BJ (cell line): Measurements from ENCODE around the gene LCE1C. TPM values are rescaled to one million over a fixed set of nuclear protein-coding genes. Genes with fewer than 3 reads are reported as not detected.

Experiments used
- CTCF ChIA-PET: fragments of 350-600 bp; formaldehyde crosslinking; extraction: SDS; loops from one replicate; lab custom pipeline; 2021; ENCODE audit warnings: antibody characterized with exemption, inconsistent platforms; lab: Yijun Ruan, JAX
- POLR2A ChIA-PET: fragments of 300-600 bp; sonication (Branson Sonifier 250); formaldehyde crosslinking; extraction: SDS; loops from one replicate; lab custom pipeline; 2021; ENCODE audit warnings: antibody characterized with exemption; lab: Charles Lee
- DNase-seq: peaks from one replicate; pipeline ENCODE4 v3.0.0-alpha.2; 2011; ENCODE audit warnings: low read depth
- H3K27me3 ChIP-seq: 2 replicates; pipeline ENCODE4 v1.6.0; 2011; ENCODE audit warnings: low read length; ENCODE audit not compliant: control insufficient read depth, insufficient read depth
- H3K36me3 ChIP-seq: 2 replicates; pipeline ENCODE4 v1.5.1; 2011; ENCODE audit warnings: low read length; ENCODE audit not compliant: control insufficient read depth, insufficient read depth
- H3K4me3 ChIP-seq: 2 replicates; pipeline ENCODE4 v1.5.1; 2011; ENCODE audit warnings: low read depth, mild to moderate bottlenecking, control low read depth, low read length
- polyA plus RNA-seq: library from polyadenylated mRNA; depleted of rRNA; stranded (reverse); fragments of >200 nt; gene quantifications from 2 replicates; pipeline ENCODE4 v1.2.3, GENCODE V29; 2011
- TF ChIP-seq, protein P1 (sequence below): IDR thresholded peaks from 2 replicates; pipeline ENCODE4 v1.5.1; 2011; ENCODE audit warnings: low read depth, mild to moderate bottlenecking, control low read depth, inconsistent platforms, low read length, moderate library complexity; ENCODE audit not compliant: insufficient read depth

The LCE1C gene
- polyA plus RNA-seq, 1 experiment, result not detected

DNA sequence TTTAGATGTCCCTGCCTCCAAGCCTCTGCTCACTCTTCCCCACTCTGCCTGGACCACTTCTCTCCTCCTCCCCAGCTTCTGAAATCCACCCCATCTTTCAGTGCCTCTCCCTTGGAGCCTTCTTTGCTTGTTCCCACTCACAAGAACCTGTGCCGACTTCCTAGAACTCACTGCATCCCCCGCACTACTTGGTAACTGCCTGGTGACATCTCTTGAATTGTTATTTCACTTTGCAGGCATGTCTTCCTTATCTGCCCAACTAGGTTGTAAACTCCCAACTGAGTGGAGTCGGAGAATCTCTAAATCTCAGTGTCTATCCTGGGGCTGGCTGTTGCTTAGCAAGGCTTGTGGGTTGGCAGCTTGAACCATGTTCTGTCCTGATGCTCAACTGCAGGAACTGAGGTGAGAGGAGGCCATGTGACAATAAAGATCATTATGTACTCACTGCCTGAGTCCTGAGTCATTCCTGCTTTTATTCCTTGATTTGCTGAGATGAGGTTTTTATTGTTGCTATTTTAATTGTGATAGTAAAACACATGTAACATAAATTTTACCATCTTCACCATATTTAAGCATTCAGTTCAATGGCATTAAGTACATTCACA, 44.7 kb downstream of the LCE1C start:
- ChIA-PET POLR2A (no interaction called here), CTCF (interaction anchor here (0.5 kb wide), 1 partner anchor 301 kb away, joined by 3 read pairs; no protein-coding TSS in a partner anchor)
- H3K4me3 ChIP-seq, result no peak overlapping the region
- DNase-seq, result no peak
- no peaks in the 10 kb centered on the region for H3K36me3 ChIP-seq
- TF ChIP-seq, protein P1, sequence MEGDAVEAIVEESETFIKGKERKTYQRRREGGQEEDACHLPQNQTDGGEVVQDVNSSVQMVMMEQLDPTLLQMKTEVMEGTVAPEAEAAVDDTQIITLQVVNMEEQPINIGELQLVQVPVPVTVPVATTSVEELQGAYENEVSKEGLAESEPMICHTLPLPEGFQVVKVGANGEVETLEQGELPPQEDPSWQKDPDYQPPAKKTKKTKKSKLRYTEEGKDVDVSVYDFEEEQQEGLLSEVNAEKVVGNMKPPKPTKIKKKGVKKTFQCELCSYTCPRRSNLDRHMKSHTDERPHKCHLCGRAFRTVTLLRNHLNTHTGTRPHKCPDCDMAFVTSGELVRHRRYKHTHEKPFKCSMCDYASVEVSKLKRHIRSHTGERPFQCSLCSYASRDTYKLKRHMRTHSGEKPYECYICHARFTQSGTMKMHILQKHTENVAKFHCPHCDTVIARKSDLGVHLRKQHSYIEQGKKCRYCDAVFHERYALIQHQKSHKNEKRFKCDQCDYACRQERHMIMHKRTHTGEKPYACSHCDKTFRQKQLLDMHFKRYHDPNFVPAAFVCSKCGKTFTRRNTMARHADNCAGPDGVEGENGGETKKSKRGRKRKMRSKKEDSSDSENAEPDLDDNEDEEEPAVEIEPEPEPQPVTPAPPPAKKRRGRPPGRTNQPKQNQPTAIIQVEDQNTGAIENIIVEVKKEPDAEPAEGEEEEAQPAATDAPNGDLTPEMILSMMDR, result no peak
- H3K27me3 ChIP-seq, result no peaks in the 10 kb centered on the region

DNA sequence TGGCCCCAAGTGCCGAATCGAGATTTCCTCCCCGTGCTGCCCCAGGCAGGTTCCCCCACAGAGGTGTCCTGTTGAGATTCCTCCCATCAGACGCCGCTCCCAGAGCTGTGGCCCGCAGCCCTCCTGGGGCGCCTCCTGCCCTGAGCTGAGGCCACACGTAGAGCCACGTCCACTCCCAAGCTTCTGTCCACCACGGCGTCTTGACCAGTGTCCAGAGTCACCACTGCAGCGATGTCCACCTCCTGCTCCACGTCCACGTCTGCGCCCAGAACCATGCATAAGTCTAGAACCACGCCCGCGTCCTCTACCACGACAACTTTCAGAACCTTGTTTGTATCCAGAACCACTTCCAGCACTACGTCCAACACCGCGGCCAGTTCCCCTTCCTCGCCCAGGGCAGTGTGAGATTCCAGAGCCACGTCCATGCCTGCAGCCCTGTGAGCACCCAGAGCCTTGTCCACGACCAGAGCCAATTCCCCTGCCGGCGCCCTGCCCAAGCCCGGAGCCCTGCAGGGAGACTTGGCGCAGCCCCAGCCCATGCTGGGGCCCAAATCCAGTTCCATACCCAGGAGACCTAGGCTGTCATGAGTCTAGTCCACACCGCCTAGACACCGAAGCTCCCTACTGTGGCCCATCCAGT, 45.8 kb downstream of the LCE1C start:
- Histone ChIP-seq H3K4me3 (no peak overlapping the region), H3K27me3 (no peaks in the 10 kb centered on the region), H3K36me3 (no peaks in the 10 kb centered on the region)
- ChIA-PET POLR2A (no interaction called here), CTCF (no interaction called here)
- TF ChIP-seq, protein P1, result no peak
- no peak for DNase-seq

DNA sequence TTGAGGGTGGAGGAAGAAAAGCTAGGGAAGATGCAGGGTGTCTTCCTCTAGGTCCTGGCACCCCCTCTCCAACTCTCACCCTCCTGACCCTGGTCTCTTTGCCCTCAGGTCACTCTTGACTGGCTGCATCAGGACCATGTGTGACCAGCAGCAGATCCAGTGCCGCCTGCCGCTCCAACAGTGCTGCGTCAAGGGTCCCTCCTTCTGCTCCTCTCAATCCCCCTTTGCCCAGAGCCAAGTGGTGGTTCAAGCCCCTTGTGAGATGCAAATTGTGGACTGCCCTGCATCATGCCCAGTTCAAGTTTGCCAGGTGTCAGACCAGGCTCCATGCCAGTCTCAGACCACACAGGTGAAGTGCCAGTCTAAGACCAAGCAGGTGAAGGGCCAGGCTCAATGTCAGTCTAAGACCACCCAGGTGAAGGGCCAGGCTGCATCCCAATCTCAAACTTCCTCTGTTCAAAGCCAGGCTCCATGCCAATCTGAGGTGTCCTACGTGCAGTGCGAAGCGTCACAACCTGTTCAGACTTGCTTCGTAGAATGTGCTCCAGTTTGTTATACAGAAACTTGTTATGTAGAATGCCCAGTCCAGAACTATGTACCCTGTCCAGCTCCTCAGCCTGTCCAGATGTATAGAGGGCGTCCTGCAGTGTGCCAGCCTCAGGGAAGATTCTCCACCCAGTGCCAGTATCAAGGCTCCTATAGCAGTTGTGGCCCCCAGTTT, 46.8 kb downstream of the LCE1C start:
- no peak overlapping the region for H3K4me3 ChIP-seq
- POLR2A ChIA-PET, result no interaction called here
- H3K36me3 ChIP-seq, result no peaks in the 10 kb centered on the region
- H3K27me3 ChIP-seq, result no peaks in the 10 kb centered on the region
- CTCF ChIA-PET, result no interaction called here
- no peak for DNase-seq
- TF ChIP-seq, protein P1, result no peak

DNA sequence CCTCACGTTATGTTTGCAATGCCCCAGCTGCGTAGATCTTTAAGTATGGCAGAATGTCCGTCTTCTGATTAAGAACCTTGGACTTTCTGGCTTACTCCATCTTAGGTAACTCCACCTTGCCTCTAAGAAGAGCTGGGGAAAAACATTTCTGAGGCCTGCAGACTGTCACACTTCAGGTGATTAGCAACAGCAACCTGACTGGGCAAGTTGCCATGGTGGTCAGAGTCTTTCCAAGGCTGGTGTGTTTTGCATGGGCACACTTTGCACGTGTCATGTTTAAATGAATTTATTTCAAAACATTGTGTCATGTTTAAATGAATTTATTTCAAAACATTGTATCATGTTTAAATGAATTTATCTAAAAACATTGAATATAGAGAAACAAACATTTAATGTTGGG, 47.8 kb downstream of the LCE1C start:
- POLR2A ChIA-PET, result no interaction called here
- H3K27me3 ChIP-seq, result no peaks in the 10 kb centered on the region
- CTCF ChIA-PET, result interaction anchor here (1.2 kb wide), 1 partner anchor 8 kb away, joined by 3 read pairs; no protein-coding TSS in a partner anchor
- no peak overlapping the region for H3K4me3 ChIP-seq
- no peak for DNase-seq
- no peaks in the 10 kb centered on the region for H3K36me3 ChIP-seq
- TF ChIP-seq, protein P1, result no peak

DNA sequence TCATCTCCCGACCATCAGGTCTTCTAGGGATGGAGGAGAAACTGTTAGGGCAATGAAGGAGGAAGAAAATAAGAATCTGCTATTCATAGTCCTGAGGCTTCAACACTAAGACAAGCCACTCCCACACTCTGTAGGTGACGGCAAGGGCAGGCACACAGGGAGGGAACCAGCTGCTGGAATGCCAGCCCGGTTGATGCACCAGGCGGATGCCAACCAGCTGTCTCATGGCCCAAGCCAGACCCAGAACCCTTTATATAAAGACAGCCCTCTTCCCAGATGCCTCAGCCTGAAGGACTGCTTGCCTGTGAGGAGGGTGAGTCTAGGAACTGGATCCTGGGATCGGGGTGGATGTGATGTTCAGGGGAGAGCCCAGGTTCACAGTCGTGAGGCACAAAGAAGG, 48.7 kb downstream of the LCE1C start, which contains the start of gene KPRP:
Gene KPRP (plus strand): TSS at position 279 of the 400 bp plus-strand sequence. CDS start 1,564 bp downstream, outside the sequence.
- no peaks in the 10 kb centered on the region for H3K36me3 ChIP-seq
- POLR2A ChIA-PET, result no interaction called here
- H3K4me3 ChIP-seq, result no peak within 1 kb of the TSS
- no peaks in the 10 kb centered on the region for H3K27me3 ChIP-seq
- TF ChIP-seq, protein P1, result no peak
- CTCF ChIA-PET, result interaction anchor here (0.8 to 1.2 kb wide), 2 partner anchors 9 to 36 kb away, joined by 3 read pairs; no protein-coding TSS in a partner anchor
- DNase-seq, result no peak
